ENCODE measurements around the gene CEP68. TPM values are rescaled to one million over a fixed set of nuclear protein-coding genes. Genes with fewer than 3 reads are reported as not detected.

Gene CEP68
- total RNA-seq, 4 donors from 2014 or later = 19.8 to 34.1 (median 27.5) TPM

GRCh38 chr2:65025453-65026123 lies 30.6 kb upstream of the CEP68 start:
- H3K27me3 ChIP-seq = no peaks in the 10 kb centered on the region
- no peak overlapping the region for H3K27ac ChIP-seq
- intact Hi-C loops (cut with DNase I) = no loop called here
- WGBS, 2 donors = 94 to 97% methylated on average over 8 of the region's 8 CpGs
- H3K9me3 ChIP-seq = no peaks in the 10 kb centered on the region
- H3K4me1 ChIP-seq = no peaks in the 10 kb centered on the region
- H3K4me3 ChIP-seq (replicated peaks in 1 of 3) = no peak overlapping the region
- H3K36me3 ChIP-seq = no peaks in the 10 kb centered on the region
- no peak for DNase-seq
- TF ChIP-seq CTCF (IDR thresholded peaks at IDR 0.05) = no peak
- no peak for TF ChIP-seq POLR2A (IDR thresholded peaks at IDR 0.05)

- no peak for TF ChIP-seq POLR2A (IDR thresholded peaks at IDR 0.05)
- no peak for TF ChIP-seq CTCF (IDR thresholded peaks at IDR 0.05)
- 96 to 97% methylated on average over 8 of the region's 8 CpGs for WGBS, 2 donors
- H3K27ac ChIP-seq = no peak overlapping the region
- no peaks in the 10 kb centered on the region for H3K36me3 ChIP-seq
- H3K27me3 ChIP-seq = no peaks in the 10 kb centered on the region
- H3K9me3 ChIP-seq = no peaks in the 10 kb centered on the region
- H3K4me1 ChIP-seq = no peaks in the 10 kb centered on the region
- H3K4me3 ChIP-seq (replicated peaks in 1 of 3) = no peak overlapping the region
- DNase-seq = no peak
- intact Hi-C loops (cut with DNase I) = no loop called here
Measured at GRCh38 chr2:65026154-65026553, 30.1 kb upstream of the CEP68 start.

- no peaks in the 10 kb centered on the region for H3K4me1 ChIP-seq
- no peaks in the 10 kb centered on the region for H3K27me3 ChIP-seq
- TF ChIP-seq CTCF (IDR thresholded peaks at IDR 0.05) (no peak), POLR2A (IDR thresholded peaks at IDR 0.05) (no peak)
- intact Hi-C loops (cut with DNase I) = no loop called here
- H3K36me3 ChIP-seq = no peaks in the 10 kb centered on the region
- 94 to 98% methylated on average over 11 to 12 of the region's 13 CpGs for WGBS, 2 donors
- H3K27ac ChIP-seq = no peak overlapping the region
- no peak for DNase-seq
- H3K9me3 ChIP-seq = no peaks in the 10 kb centered on the region
- no peak overlapping the region for H3K4me3 ChIP-seq (replicated peaks in 1 of 3)
Measured at GRCh38 chr2:65026704-65027464, 29.3 kb upstream of the CEP68 start.

GRCh38 chr2:65027616-65028244 lies 28.5 kb upstream of the CEP68 start:
- WGBS, 2 donors = 80 to 89% methylated on average over 8 of the region's 8 CpGs
- TF ChIP-seq CTCF (IDR thresholded peaks at IDR 0.05) (no peak), POLR2A (IDR thresholded peaks at IDR 0.05) (no peak)
- no peaks in the 10 kb centered on the region for H3K9me3 ChIP-seq
- H3K4me3 ChIP-seq (replicated peaks in 1 of 3) = no peak overlapping the region
- H3K36me3 ChIP-seq = no peaks in the 10 kb centered on the region
- intact Hi-C loops (cut with DNase I) = no loop called here
- H3K4me1 ChIP-seq = no peaks in the 10 kb centered on the region
- no peak overlapping the region for H3K27ac ChIP-seq
- no peaks in the 10 kb centered on the region for H3K27me3 ChIP-seq
- no peak for DNase-seq
